ENCODE measurements around the gene GLIPR1. TPM values are rescaled to one million over a fixed set of nuclear protein-coding genes. Genes with fewer than 3 reads are reported as not detected.

GLIPR1 gene
- total and polyA plus RNA-seq, 2 donors (not counting 3 experiments of a cell fraction or from before 2014, with no cell fraction given): 98.8 to 108 TPM

DNA sequence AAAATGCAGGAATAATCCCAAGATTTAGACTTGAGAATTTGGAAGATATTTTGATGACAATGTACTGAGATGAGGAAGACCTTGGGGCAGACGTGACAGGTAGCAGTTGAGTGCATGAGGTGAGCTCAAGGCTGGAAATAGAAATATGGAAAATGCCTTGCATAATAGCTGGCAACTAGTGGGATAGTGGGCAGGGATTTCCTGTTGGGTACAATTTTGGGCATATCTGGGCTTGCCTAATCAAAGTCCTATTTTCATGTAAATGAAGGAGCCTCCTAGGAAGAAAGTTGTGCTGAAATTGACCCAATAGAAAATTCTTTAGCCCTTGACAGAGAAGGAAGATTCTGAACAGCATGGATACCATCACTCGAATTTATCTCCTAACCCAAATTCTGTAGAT, 6.4 kb upstream of the GLIPR1 start:
- intact Hi-C loops (cut with micrococcal nuclease): no loop called here
- Histone ChIP-seq H2AFZ (ENCODE audit: low read depth, low read length) (no peak overlapping the region), H3K4me2 (ENCODE audit: insufficient read depth, low read length) (no peak overlapping the region), H3K4me3 (replicated peaks in 1 of 3; ENCODE audit: insufficient read depth in 1 of 3, low read depth in 1 of 3, low read length in 3 of 3) (no peak overlapping the region), H3K4me1 (ENCODE audit: control insufficient read depth, extremely low read depth, insufficient read depth, low read length) (no peaks in the 10 kb centered on the region), H3K27me3 (ENCODE audit: control insufficient read depth in 2 of 2, insufficient read depth in 2 of 2, low read length in 2 of 2) (peaks cover 5 to 6% of the 10 kb centered on the region in 2 experiments), H3K36me3 (ENCODE audit: control insufficient read depth in 2 of 2, extremely low read depth in 1 of 2, insufficient read depth in 2 of 2, low read length in 2 of 2) (no peaks in the 10 kb centered on the region), H3K9ac (replicated peaks; ENCODE audit: extremely low read depth, insufficient read depth, low read length) (no peak overlapping the region), H3K27ac (ENCODE audit: insufficient read depth, low read depth, low read length) (no peak overlapping the region), H4K20me1 (replicated peaks; ENCODE audit: control insufficient read depth, extremely low read depth, insufficient read depth, low read length) (no peaks in the 10 kb centered on the region), H3K79me2 (ENCODE audit: control insufficient read depth, insufficient read depth, low read length) (no peaks in the 10 kb centered on the region), H3K9me1 (replicated peaks; ENCODE audit: control insufficient read depth, extremely low read depth, insufficient read depth, low read length) (no peaks in the 10 kb centered on the region), H3K9me3 (replicated peaks; ENCODE audit: control insufficient read depth, insufficient read depth, low read length) (no peaks in the 10 kb centered on the region)
- ChIA-PET CTCF (interaction anchor here (1.1 to 1.4 kb wide), 3 partner anchors 10 to 37 kb away, joined by 3 read pairs; no protein-coding TSS in a partner anchor), POLR2A (no interaction called here)
- dilution Hi-C loops (cut with MboI; ENCODE audit: extremely low pct_ligation_motif_present, low sequenced_read_pairs): no loop called here
- BruUV-seq (replicated peaks): no TSS peak
- DNase-seq (ENCODE audit: low read depth, low spot score): no peak
- TF ChIP-seq CTCF (IDR thresholded peaks at IDR 0.05; ENCODE audit: extremely low read depth in 1 of 2, insufficient read depth in 1 of 2, low read depth in 1 of 2, low read length in 2 of 2) (no peak), EZH2 (IDR thresholded peaks at IDR 0.05; ENCODE audit: borderline replicate concordance, low read depth, low read length, severe bottlenecking) (no peak), MYC (IDR thresholded peaks at IDR 0.05; ENCODE audit: low read depth, low read length) (no peak), POLR2AphosphoS5 (IDR thresholded peaks at IDR 0.05; ENCODE audit: insufficient read depth, low read depth, low read length) (no peak), GATA2 (IDR thresholded peaks at IDR 0.05; ENCODE audit: insufficient read depth, insufficient read length, low read depth, low read length) (no peak), FOS (IDR thresholded peaks at IDR 0.05; ENCODE audit: borderline replicate concordance, insufficient read depth, low read length) (no peak), POLR2A (IDR thresholded peaks at IDR 0.05; ENCODE audit: low read depth, low read length) (no peak), JUN (IDR thresholded peaks at IDR 0.05; ENCODE audit: borderline replicate concordance, insufficient read depth, insufficient read length, low read depth) (no peak)
- TF ChIP-seq, protein P1, sequence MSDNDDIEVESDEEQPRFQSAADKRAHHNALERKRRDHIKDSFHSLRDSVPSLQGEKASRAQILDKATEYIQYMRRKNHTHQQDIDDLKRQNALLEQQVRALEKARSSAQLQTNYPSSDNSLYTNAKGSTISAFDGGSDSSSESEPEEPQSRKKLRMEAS (IDR thresholded peaks at IDR 0.05; ENCODE audit: insufficient read depth, insufficient read length): no peak
- FAIRE-seq: no peak
